HG02798 (cell line): ENCODE measurements around the gene YIPF3.
"Not testable (repeated sequence)": the region's sequence is repeated elsewhere in the genome, so short reads cannot be mapped to it uniquely, and the experiment has no call there.

Experiments
- ATAC-seq: cut with Tn5 transposase; IDR thresholded peaks from one replicate; pipeline ENCODE4 v1.9.1; 2021; ENCODE audit warnings: mild to moderate bottlenecking; ENCODE audit not compliant: unreplicated experiment, poor library complexity

Gene YIPF3

GRCh38 chr6:43516697-43517504, at the start of gene YIPF3, which contains the start of gene POLR1C:
YIPF3 (minus strand) TSS chr6:43516926; CDS start chr6:43516807, 119 bp downstream.
POLR1C (plus strand) TSS chr6:43517089; CDS start chr6:43517110, 21 bp downstream.
- ATAC-seq, result peak; percentile 91

- ATAC-seq, result no peak
These were observed 42.6 kb upstream of the YIPF3 start for GRCh38 chr6:43559328-43559727.

- not testable (repeated sequence) for ATAC-seq
These were observed 40.9 kb upstream of the YIPF3 start for GRCh38 chr6:43557620-43558019.

GRCh38 chr6:43547222-43547621, 30.5 kb upstream of the YIPF3 start:
- no peak for ATAC-seq

- peak; percentile 33 for ATAC-seq
These were observed 27.7 kb upstream of the YIPF3 start for GRCh38 chr6:43544461-43544860.

GRCh38 chr6:43541774-43542471, 25.2 kb upstream of the YIPF3 start:
- peak; percentile 66 for ATAC-seq

GRCh38 chr6:43540507-43540906, 23.8 kb upstream of the YIPF3 start:
- ATAC-seq, result no peak

- not testable (repeated sequence) for ATAC-seq
These were observed 22.7 kb upstream of the YIPF3 start for GRCh38 chr6:43539409-43539808.

- ATAC-seq, result not testable (repeated sequence)
These were observed 22.3 kb upstream of the YIPF3 start for GRCh38 chr6:43538986-43539385.

- ATAC-seq, result no peak
These were observed 15.5 kb upstream of the YIPF3 start for GRCh38 chr6:43532201-43532600.

GRCh38 chr6:43524483-43524961, 7.8 kb upstream of the YIPF3 start:
- no peak for ATAC-seq

GRCh38 chr6:43523284-43523683, 6.6 kb upstream of the YIPF3 start:
- no peak for ATAC-seq

GRCh38 chr6:43522547-43523261, 6.0 kb upstream of the YIPF3 start:
- no peak for ATAC-seq

GRCh38 chr6:43521836-43522235, 5.1 kb upstream of the YIPF3 start:
- no peak for ATAC-seq

- ATAC-seq, result no peak
These were observed 3.4 kb upstream of the YIPF3 start for GRCh38 chr6:43520097-43520496.

GRCh38 chr6:43517505-43518357, 1.0 kb upstream of the YIPF3 start:
- ATAC-seq, result no peak

- ATAC-seq, result no peak
These were observed 394 bp downstream of the YIPF3 start for GRCh38 chr6:43516367-43516696.

GRCh38 chr6:43515808-43516207, 918 bp downstream of the YIPF3 start:
- no peak for ATAC-seq

GRCh38 chr6:43511824-43512415, 4.8 kb downstream of the YIPF3 start:
- ATAC-seq, result no peak

GRCh38 chr6:43510827-43511163, 5.9 kb downstream of the YIPF3 start:
- no peak for ATAC-seq
